Measurements from ENCODE around the gene SCN8A. TPM values are rescaled to one million over a fixed set of nuclear protein-coding genes. Genes with fewer than 3 reads are reported as not detected.
A peak's percentile ranks its signal among the peaks of the same experiment; 100 is the strongest.

Gene SCN8A
- total and polyA plus RNA-seq, 3 donors from 2014 or later, result 4.8 to 15.3 (median 11.0) TPM

GRCh38 chr12:51752234-51752889, 161.3 kb downstream of the SCN8A start:
- DNase-seq, result peak; percentile 88
- no peaks in the 10 kb centered on the region for H3K36me3 ChIP-seq (ENCODE audit: low read depth, missing control alignments)
- TF ChIP-seq CTCF (IDR thresholded peaks at IDR 0.05) (no peak), POLR2A (IDR thresholded peaks at IDR 0.05) (no peak)
- no peak overlapping the region for H3K4me3 ChIP-seq
- no peaks in the 10 kb centered on the region for H3K27me3 ChIP-seq
- peaks cover 3% of the 10 kb centered on the region for H3K4me1 ChIP-seq
- no peaks in the 10 kb centered on the region for H3K9me3 ChIP-seq
- intact Hi-C loops (cut with DNase I; ENCODE audit: low total_unique reads), result no loop called here
- no peak overlapping the region for H3K27ac ChIP-seq
- WGBS, 2 donors, result 66 to 71% methylated on average over 2 of the region's 2 CpGs

- Histone ChIP-seq H3K4me3 (no peak overlapping the region), H3K27ac (no peak overlapping the region), H3K4me1 (peaks cover 3% of the 10 kb centered on the region), H3K27me3 (no peaks in the 10 kb centered on the region), H3K9me3 (no peaks in the 10 kb centered on the region), H3K36me3 (ENCODE audit: low read depth, missing control alignments) (no peaks in the 10 kb centered on the region)
- intact Hi-C loops (cut with DNase I; ENCODE audit: low total_unique reads), result no loop called here
- no peak for DNase-seq
- TF ChIP-seq POLR2A (IDR thresholded peaks at IDR 0.05) (no peak), CTCF (IDR thresholded peaks at IDR 0.05) (no peak)
Observed at GRCh38 chr12:51753980-51754675, 163.1 kb downstream of the SCN8A start.

- H3K9me3 ChIP-seq, result no peaks in the 10 kb centered on the region
- H3K4me3 ChIP-seq, result no peak overlapping the region
- H3K27ac ChIP-seq, result no peak overlapping the region
- no peaks in the 10 kb centered on the region for H3K36me3 ChIP-seq (ENCODE audit: low read depth, missing control alignments)
- H3K27me3 ChIP-seq, result no peaks in the 10 kb centered on the region
- intact Hi-C loops (cut with DNase I; ENCODE audit: low total_unique reads), result no loop called here
- no peak for DNase-seq
- TF ChIP-seq POLR2A (IDR thresholded peaks at IDR 0.05), result no peak
- no peak for TF ChIP-seq CTCF (IDR thresholded peaks at IDR 0.05)
- WGBS, 2 donors, result 89 to 98% methylated on average over 2 of the region's 2 CpGs
- H3K4me1 ChIP-seq, result peaks cover 3% of the 10 kb centered on the region
Observed at GRCh38 chr12:51755251-51755650, 164.2 kb downstream of the SCN8A start.

GRCh38 chr12:51759175-51759574, 168.1 kb downstream of the SCN8A start:
- no peak for TF ChIP-seq POLR2A (IDR thresholded peaks at IDR 0.05)
- TF ChIP-seq CTCF (IDR thresholded peaks at IDR 0.05), result no peak
- H3K27ac ChIP-seq, result no peak overlapping the region
- no peaks in the 10 kb centered on the region for H3K9me3 ChIP-seq
- H3K36me3 ChIP-seq (ENCODE audit: low read depth, missing control alignments), result no peaks in the 10 kb centered on the region
- no peaks in the 10 kb centered on the region for H3K27me3 ChIP-seq
- H3K4me1 ChIP-seq, result no peaks in the 10 kb centered on the region
- DNase-seq, result no peak
- intact Hi-C loops (cut with DNase I; ENCODE audit: low total_unique reads), result no loop called here
- no peak overlapping the region for H3K4me3 ChIP-seq

GRCh38 chr12:51759695-51760094, 168.7 kb downstream of the SCN8A start:
- H3K4me1 ChIP-seq, result no peaks in the 10 kb centered on the region
- H3K9me3 ChIP-seq, result no peaks in the 10 kb centered on the region
- TF ChIP-seq CTCF (IDR thresholded peaks at IDR 0.05) (no peak), POLR2A (IDR thresholded peaks at IDR 0.05) (no peak)
- H3K27ac ChIP-seq, result no peak overlapping the region
- DNase-seq, result no peak
- intact Hi-C loops (cut with DNase I; ENCODE audit: low total_unique reads), result no loop called here
- no peaks in the 10 kb centered on the region for H3K36me3 ChIP-seq (ENCODE audit: low read depth, missing control alignments)
- H3K27me3 ChIP-seq, result no peaks in the 10 kb centered on the region
- H3K4me3 ChIP-seq, result no peak overlapping the region

Data from testis (tissue), 3 donors.